ENCODE results near the gene SLC22A8.

Gene SLC22A8

GRCh38 chr11:62965574-62965973 is 50.1 kb downstream of the SLC22A8 start:
- no peak overlapping the region for H3K27ac ChIP-seq
- no peak overlapping the region for H3K4me2 ChIP-seq
- TF ChIP-seq, protein P1, sequence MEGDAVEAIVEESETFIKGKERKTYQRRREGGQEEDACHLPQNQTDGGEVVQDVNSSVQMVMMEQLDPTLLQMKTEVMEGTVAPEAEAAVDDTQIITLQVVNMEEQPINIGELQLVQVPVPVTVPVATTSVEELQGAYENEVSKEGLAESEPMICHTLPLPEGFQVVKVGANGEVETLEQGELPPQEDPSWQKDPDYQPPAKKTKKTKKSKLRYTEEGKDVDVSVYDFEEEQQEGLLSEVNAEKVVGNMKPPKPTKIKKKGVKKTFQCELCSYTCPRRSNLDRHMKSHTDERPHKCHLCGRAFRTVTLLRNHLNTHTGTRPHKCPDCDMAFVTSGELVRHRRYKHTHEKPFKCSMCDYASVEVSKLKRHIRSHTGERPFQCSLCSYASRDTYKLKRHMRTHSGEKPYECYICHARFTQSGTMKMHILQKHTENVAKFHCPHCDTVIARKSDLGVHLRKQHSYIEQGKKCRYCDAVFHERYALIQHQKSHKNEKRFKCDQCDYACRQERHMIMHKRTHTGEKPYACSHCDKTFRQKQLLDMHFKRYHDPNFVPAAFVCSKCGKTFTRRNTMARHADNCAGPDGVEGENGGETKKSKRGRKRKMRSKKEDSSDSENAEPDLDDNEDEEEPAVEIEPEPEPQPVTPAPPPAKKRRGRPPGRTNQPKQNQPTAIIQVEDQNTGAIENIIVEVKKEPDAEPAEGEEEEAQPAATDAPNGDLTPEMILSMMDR (conservative IDR thresholded peaks at IDR 0.05; ENCODE audit: low read depth, low read length): no peak
- H3K4me1 ChIP-seq (ENCODE audit: low read depth, poor library complexity, severe bottlenecking): no peaks in the 10 kb centered on the region
- no peaks in the 10 kb centered on the region for H3K27me3 ChIP-seq (ENCODE audit: insufficient read depth, low read depth)
- H3K4me3 ChIP-seq (IDR thresholded peaks at IDR 0.05; ENCODE audit: insufficient read depth, low read depth, low read length): no peak overlapping the region
- H3K36me3 ChIP-seq (ENCODE audit: insufficient read depth): no peaks in the 10 kb centered on the region
- no peak overlapping the region for H3K9ac ChIP-seq
- H2AFZ ChIP-seq (ENCODE audit: low read depth): no peak overlapping the region
- H4K20me1 ChIP-seq (ENCODE audit: insufficient read depth): no peaks in the 10 kb centered on the region
- no peaks in the 10 kb centered on the region for H3K79me2 ChIP-seq (ENCODE audit: insufficient read depth, low read depth)

DNA sequence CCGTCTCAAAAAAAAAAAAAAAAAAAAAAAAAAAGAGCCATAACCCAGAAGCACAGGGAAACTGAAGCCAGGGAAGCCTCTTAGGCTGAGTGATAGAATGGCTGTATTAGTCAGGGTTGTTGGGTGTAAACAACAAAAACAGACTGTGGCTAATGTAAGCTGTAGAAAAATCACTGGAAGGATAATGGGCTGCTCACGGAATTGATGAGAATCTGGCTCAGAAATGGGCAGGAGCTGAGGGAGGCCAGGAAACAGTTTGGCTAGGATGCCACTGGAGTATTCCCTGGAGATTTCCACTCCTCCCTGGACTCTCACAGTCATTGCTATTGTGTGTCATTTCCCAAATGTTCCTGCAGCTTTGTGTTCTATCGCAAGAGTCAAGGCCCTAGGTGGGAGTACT is 53.2 kb downstream of the SLC22A8 start:
- Histone ChIP-seq H2AFZ (ENCODE audit: low read depth) (no peak overlapping the region), H3K9ac (no peak overlapping the region), H3K4me1 (ENCODE audit: low read depth, poor library complexity, severe bottlenecking) (no peaks in the 10 kb centered on the region), H4K20me1 (ENCODE audit: insufficient read depth) (no peaks in the 10 kb centered on the region), H3K4me3 (IDR thresholded peaks at IDR 0.05; ENCODE audit: insufficient read depth, low read depth, low read length) (no peak overlapping the region), H3K27ac (no peak overlapping the region), H3K79me2 (ENCODE audit: insufficient read depth, low read depth) (no peaks in the 10 kb centered on the region), H3K27me3 (ENCODE audit: insufficient read depth, low read depth) (no peaks in the 10 kb centered on the region), H3K4me2 (no peak overlapping the region), H3K36me3 (ENCODE audit: insufficient read depth) (no peaks in the 10 kb centered on the region)
- TF ChIP-seq, protein P1 (conservative IDR thresholded peaks at IDR 0.05; ENCODE audit: low read depth, low read length): no peak

- H3K4me3 ChIP-seq (IDR thresholded peaks at IDR 0.05; ENCODE audit: insufficient read depth, low read depth, low read length): no peak overlapping the region
- H3K9ac ChIP-seq: no peak overlapping the region
- H3K4me1 ChIP-seq (ENCODE audit: low read depth, poor library complexity, severe bottlenecking): no peaks in the 10 kb centered on the region
- no peak overlapping the region for H3K27ac ChIP-seq
- no peak overlapping the region for H2AFZ ChIP-seq (ENCODE audit: low read depth)
- no peaks in the 10 kb centered on the region for H4K20me1 ChIP-seq (ENCODE audit: insufficient read depth)
- H3K79me2 ChIP-seq (ENCODE audit: insufficient read depth, low read depth): no peaks in the 10 kb centered on the region
- H3K36me3 ChIP-seq (ENCODE audit: insufficient read depth): no peaks in the 10 kb centered on the region
- TF ChIP-seq, protein P1 (conservative IDR thresholded peaks at IDR 0.05; ENCODE audit: low read depth, low read length): no peak
- H3K27me3 ChIP-seq (ENCODE audit: insufficient read depth, low read depth): no peaks in the 10 kb centered on the region
- no peak overlapping the region for H3K4me2 ChIP-seq
These were observed 54.5 kb downstream of the SLC22A8 start for GRCh38 chr11:62961017-62961570.

DNA sequence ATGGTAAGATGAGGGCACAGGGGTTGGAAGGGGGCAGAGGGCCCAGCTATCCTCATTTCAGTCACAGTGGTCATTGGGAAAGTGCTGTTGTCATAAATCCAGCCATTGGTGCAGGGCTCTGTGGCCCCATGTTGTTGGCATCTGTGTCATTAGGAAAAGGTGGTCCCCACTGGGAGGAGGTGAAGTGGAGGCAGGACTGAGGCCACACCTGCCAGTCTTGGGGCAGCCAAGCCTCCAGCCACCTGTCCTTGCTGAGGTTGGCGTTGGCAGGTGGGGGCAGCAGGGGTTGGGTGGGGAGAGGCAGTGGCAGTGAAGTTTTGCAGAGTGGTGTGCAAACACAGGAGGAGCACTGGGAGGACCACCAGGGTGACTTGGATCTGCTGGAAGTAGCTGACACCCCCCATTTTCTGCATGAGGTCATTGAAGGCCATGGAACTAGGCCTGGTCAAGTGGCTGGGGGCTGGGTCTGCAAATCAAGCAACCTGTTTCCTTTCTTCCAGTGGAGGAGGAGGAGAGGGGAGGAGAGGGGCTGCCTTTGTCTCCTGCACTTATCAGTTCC is 56.1 kb downstream of the SLC22A8 start:
- Histone ChIP-seq H3K27ac (no peak overlapping the region), H4K20me1 (ENCODE audit: insufficient read depth) (no peaks in the 10 kb centered on the region), H3K4me2 (no peak overlapping the region), H3K27me3 (ENCODE audit: insufficient read depth, low read depth) (no peaks in the 10 kb centered on the region), H3K4me3 (IDR thresholded peaks at IDR 0.05; ENCODE audit: insufficient read depth, low read depth, low read length) (no peak overlapping the region), H3K4me1 (ENCODE audit: low read depth, poor library complexity, severe bottlenecking) (no peaks in the 10 kb centered on the region), H3K9ac (no peak overlapping the region), H3K79me2 (ENCODE audit: insufficient read depth, low read depth) (no peaks in the 10 kb centered on the region), H2AFZ (ENCODE audit: low read depth) (no peak overlapping the region), H3K36me3 (ENCODE audit: insufficient read depth) (no peaks in the 10 kb centered on the region)
- TF ChIP-seq, protein P1 (conservative IDR thresholded peaks at IDR 0.05; ENCODE audit: low read depth, low read length): no peak

Data from KMS-11 (cell line).